ENCODE data around the gene ATXN7L1. TPM values are rescaled to one million over a fixed set of nuclear protein-coding genes. Genes with fewer than 3 reads are reported as not detected.

Gene ATXN7L1
- total and polyA plus RNA-seq, 2 of the 8 experiments (the other 6 are each of a cell fraction or from before 2014, with no cell fraction given): 14.3 to 34.0 TPM

GRCh38 chr7:105623906-105624305 is 252.5 kb downstream of the ATXN7L1 start:
- Histone ChIP-seq H2BK20ac (ENCODE audit: low read length) (no peak overlapping the region), H3K27me3 (replicated peaks in 1 of 4; ENCODE audit: control insufficient read depth in 3 of 4, extremely low read depth in 1 of 4, insufficient read depth in 3 of 4, low read length in 3 of 4) (no peaks in the 10 kb centered on the region), H3K23me2 (ENCODE audit: low read depth, low read length) (no peaks in the 10 kb centered on the region), H3K56ac (replicated peaks; ENCODE audit: insufficient read length, low read depth, low read length) (no peak overlapping the region), H2BK12ac (ENCODE audit: low read depth, low read length) (no peak overlapping the region), H3K79me1 (ENCODE audit: low read depth, low read length) (no peaks in the 10 kb centered on the region), H4K8ac (ENCODE audit: extremely low read depth, insufficient read depth, low read length) (no peak overlapping the region), H2AFZ (ENCODE audit: low read length) (no peak overlapping the region), H2BK5ac (ENCODE audit: low read depth, low read length) (no peak overlapping the region), H3K9me3 (ENCODE audit: insufficient read depth in 2 of 2, low read depth in 1 of 2, low read length in 1 of 2) (peaks cover 0 to 5% of the 10 kb centered on the region in 2 experiments; a peak in 3 of 4 replicates), H3K4me2 (ENCODE audit: insufficient read depth in 1 of 2, low read depth in 2 of 2, low read length in 2 of 2) (no peak overlapping the region), H3K4me3 (ENCODE audit: extremely low read depth in 1 of 4, insufficient read depth in 2 of 4, low read depth in 3 of 4, low read length in 4 of 4) (no peak overlapping the region), H2BK120ac (replicated peaks; ENCODE audit: low read depth, low read length) (no peak overlapping the region), H2BK15ac (ENCODE audit: low read length) (no peak overlapping the region), H3K23ac (ENCODE audit: insufficient read length) (no peak overlapping the region), H3K4me1 (replicated peaks in 1 of 4; ENCODE audit: control insufficient read depth in 3 of 4, insufficient read depth in 4 of 4, low read length in 3 of 4) (no peaks in the 10 kb centered on the region), H4K91ac (replicated peaks; ENCODE audit: insufficient read length, low read length) (no peak overlapping the region), H3K27ac (ENCODE audit: low read depth, low read length) (no peak overlapping the region), H3K18ac (ENCODE audit: extremely low read depth, low read length) (no peak overlapping the region), H4K5ac (ENCODE audit: insufficient read length, low read depth, low read length) (no peak overlapping the region), H3K79me2 (ENCODE audit: control insufficient read depth in 1 of 2, insufficient read depth in 2 of 2, low read length in 2 of 2) (peaks cover 0 to 55% of the 10 kb centered on the region in 2 experiments; a peak in 3 of 4 replicates), H3K4ac (replicated peaks; ENCODE audit: insufficient read length, low read depth, low read length) (no peak overlapping the region), H2AK5ac (ENCODE audit: low read depth, low read length) (no peak overlapping the region), H4K20me1 (replicated peaks in 1 of 2; ENCODE audit: control insufficient read depth in 1 of 2, insufficient read depth in 2 of 2, low read length in 2 of 2) (peaks cover 2 to 8% of the 10 kb centered on the region in 2 experiments), H3K36me3 (ENCODE audit: control insufficient read depth in 2 of 4, insufficient read depth in 4 of 4, low read length in 3 of 4) (peaks cover 5 to 59% (median 30%) of the 10 kb centered on the region in 4 experiments; a peak in 7 of 8 replicates), H3K14ac (ENCODE audit: insufficient read length) (no peak overlapping the region), H3K9ac (replicated peaks in 1 of 4; ENCODE audit: extremely low read depth in 1 of 4, low read depth in 3 of 4, low read length in 3 of 4) (no peak overlapping the region)
- 96% methylated on average over 15 of the region's 15 CpGs; no CpG with 5 or more reads in 1 of the 2 experiments for WGBS, 2 experiments (ENCODE audit: extremely low coverage in 1 of 2, insufficient coverage in 1 of 2, insufficient read length in 1 of 2, insufficient replicate concordance in 2 of 2, low coverage in 1 of 2, low lambda C conversion rate in 2 of 2, missing lambda C conversion rate in 1 of 2)
- FAIRE-seq: no peak
- DNase-seq (ENCODE audit: low read depth in 1 of 2, low spot score in 2 of 2): no peak
- CTCF ChIA-PET (ENCODE audit: partially characterized antibody): interaction anchor here (1.0 to 1.4 kb wide), 2 partner anchors 29 to 33 kb away, joined by 4 to 5 read pairs; no protein-coding TSS in a partner anchor
- POLR2A ChIA-PET (ENCODE audit: partially characterized antibody): interaction anchor here (0.8 to 12.8 kb wide), 6 partner anchors 10 to 125 kb away, joined by 3 to 57 read pairs (median 3); no protein-coding TSS in a partner anchor
- TF ChIP-seq POLR2A (IDR thresholded peaks at IDR 0.05; ENCODE audit: control extremely low read depth in 1 of 2, low read depth in 2 of 2, low read length in 2 of 2) (no peak), EZH2 (IDR thresholded peaks at IDR 0.05; ENCODE audit: low read depth, low read length, severe bottlenecking) (no peak), POLR2AphosphoS5 (IDR thresholded peaks at IDR 0.05; ENCODE audit: low read depth, low read length) (no peak), CTBP2 (IDR thresholded peaks at IDR 0.05; ENCODE audit: borderline replicate concordance, insufficient read depth, insufficient read length, low read length) (no peak), GTF2F1 (IDR thresholded peaks at IDR 0.05; ENCODE audit: borderline replicate concordance, low read depth, low read length) (no peak), ZNF274 (IDR thresholded peaks at IDR 0.05; ENCODE audit: borderline replicate concordance, extremely low read depth, low read length) (no peak), CTCF (IDR thresholded peaks at IDR 0.05; ENCODE audit: control extremely low read depth in 1 of 3, insufficient read depth in 1 of 3, low read depth in 1 of 3, low read length in 3 of 3) (no peak), KDM1A (IDR thresholded peaks at IDR 0.05; ENCODE audit: borderline replicate concordance, low read length) (no peak), NRF1 (IDR thresholded peaks at IDR 0.05; ENCODE audit: low read depth, low read length) (no peak), SIN3A (conservative IDR thresholded peaks at IDR 0.05 in 1 of 2, IDR thresholded peaks at IDR 0.05 in 1 of 2; ENCODE audit: low read depth in 1 of 2, low read length in 2 of 2) (no peak), SP2 (IDR thresholded peaks at IDR 0.05; ENCODE audit: low read length) (no peak), SP4 (IDR thresholded peaks at IDR 0.05; ENCODE audit: low read length) (no peak)

Measured in H1 (cell line).